Adrenal gland (tissue), 12 donors: ENCODE data around the gene ATP5F1B. TPM values are rescaled to one million over a fixed set of nuclear protein-coding genes. Genes with fewer than 3 reads are reported as not detected.
A peak's percentile ranks its signal among the peaks of the same experiment; 100 is the strongest.

Experiments
- DNase-seq, 7 donors: peaks; one replicate each; pipeline ENCODE4 v3.0.0-alpha.2; 2019 to 2020
- H3K27ac ChIP-seq, 5 donors: fragments of 200-600 bp; sonication (generic) in 4 of 5; 1 replicate in 3 of 5; 2 replicates in 2 of 5; pipeline versions ENCODE4 v1.5.1 to v1.8.0; 2016 to 2020; ENCODE audit warnings: mild to moderate bottlenecking in 1 of 5
- H3K27me3 ChIP-seq: fragments of 200-600 bp; 2 replicates; pipeline ENCODE4 v1.8.0; 2021
- H3K36me3 ChIP-seq, 2 donors: fragments of 200-600 bp; replicated peaks in 1 of 2; 1 replicate in 1 of 2; 2 replicates in 1 of 2; pipeline versions ENCODE4 v1.5.1 to v1.8.0; 2018 to 2022
- H3K4me1 ChIP-seq, 2 donors: fragments of 200-600 bp; replicated peaks in 1 of 2; 1 replicate in 1 of 2; 2 replicates in 1 of 2; pipeline versions ENCODE4 v1.5.1 to v1.8.0; 2018 to 2021
- H3K4me3 ChIP-seq, 4 donors: fragments of 200-600 bp; sonication (generic) in 3 of 4; one replicate each; pipeline ENCODE4 v1.5.1; 2016 to 2018
- H3K9me3 ChIP-seq, 3 donors: fragments of 200-600 bp; sonication (generic) in 1 of 3; replicated peaks in 1 of 3; 1 replicate in 2 of 3; 2 replicates in 1 of 3; pipeline versions ENCODE4 v1.5.1 to v1.8.0; 2016 to 2021
- CTCF ChIP-seq, 6 experiments: fragments of 450-650 bp in 4 of 6; fragments of 200-600 bp in 2 of 6; sonication (generic) in 1 of 6; IDR thresholded peaks; 1 replicate in 5 of 6; 2 replicates in 1 of 6; pipeline versions ENCODE4 v1.5.1 to v1.8.0; 2016 to 2021; ENCODE audit warnings: antibody characterized with exemption in 6 of 6, mild to moderate bottlenecking in 2 of 6, moderate library complexity in 1 of 6
- POLR2A ChIP-seq, 2 donors: fragments of 450-650 bp; IDR thresholded peaks; one replicate each; pipeline ENCODE4 v1.6.1; 2017; ENCODE audit warnings: antibody characterized with exemption in 2 of 2, mild to moderate bottlenecking in 2 of 2, moderate library complexity in 1 of 2
- WGBS, 4 donors: extraction: QIAGEN DNeasy Blood & Tissue Kit in 2 of 4; methylation state at CpG; one replicate each; pipeline versions ENCODE4 v1.1.5 to v1.1.7; 2013 to 2017; 5-methylcytosine and 5-hydroxymethylcytosine counted together
- intact Hi-C, 2 donors: fragments of 100-400 bp; cut with DNase I; formaldehyde crosslinking; loops; one replicate each; pipeline versions ENCODE4 v1.14.1 to v1.15.0; 2022 to 2023
- polyA plus RNA-seq, 3 donors: library from polyadenylated mRNA; stranded (reverse); fragments of 200-250 nt in 2 of 3; fragments of 350-450 nt in 1 of 3; fragmentation: Illumina TruSeq in 1 of 3; extraction: RNeasy Lipid Tissue Mini Kit (QIAGEN cat#74804) in 1 of 3; gene quantifications; one replicate each; pipeline ENCODE4 v1.2.3, GENCODE V29; 2013 to 2014
- total RNA-seq, 9 donors: library from RNA; depleted of rRNA in 4 of 9; stranded (reverse); fragments of >200 nt in 4 of 9; fragments of 120-200 nt in 1 of 9; fragmentation: NEBNext Ultra II Directional in 1 of 9; extraction: Animal tissue kit (Norgen Biotek cat#: 25700) in 1 of 9; gene quantifications; one replicate each; pipeline versions ENCODE4 v1.1.0 to v1.2.4, GENCODE V29; 2013 to 2023
- donor health status: healthy with polysubstance abuse.
- donor health status: Bipolar disorder and iron deficiency.
- donor health status: DM: yes; HTN: yes; CAD: no.
- donor health status: DM: no; HTN: no; CAD: no.
- donor health status: DM: no; HTN: no; CAD: no.
- donor health status: DM: yes; HTN: yes; CAD: no.

ATP5F1B gene
- total and polyA plus RNA-seq, 12 donors = 306 to 1,296 (median 754) TPM

GRCh38 chr12:56634242-56634836 lies 11.4 kb downstream of the ATP5F1B start:
- Histone ChIP-seq H3K27ac (peak overlapping the region in 4 of 5 donors; percentile 85 to 96 (median 94)), H3K36me3 (peaks cover 0 to 22% of the 10 kb centered on the region in 2 donors), H3K27me3 (no peaks in the 10 kb centered on the region), H3K4me1 (peaks cover 38 to 54% of the 10 kb centered on the region in 2 donors), H3K9me3 (no peaks in the 10 kb centered on the region), H3K4me3 (peak overlapping the region; percentile 26 to 84 (median 70))
- 1 to 2% (median 2%) methylated on average over 17 to 27 of the region's 27 CpGs for WGBS, 4 donors
- intact Hi-C loops = loop anchor here (5.0 to 10.0 kb wide), 3 partner anchors 37 to 120 kb away; partner anchors contain the start of gene PTGES3 (in 1 of the 2)
- TF ChIP-seq CTCF (IDR thresholded peaks at IDR 0.05) (no peak), POLR2A (IDR thresholded peaks at IDR 0.05) (no peak)
- peak in 6 of 7 donors; percentile 46 to 63 (median 51) for DNase-seq

- peaks cover 0 to 16% of the 10 kb centered on the region in 2 donors for H3K36me3 ChIP-seq
- no peaks in the 10 kb centered on the region for H3K27me3 ChIP-seq
- H3K9me3 ChIP-seq = no peaks in the 10 kb centered on the region
- no peak for TF ChIP-seq POLR2A (IDR thresholded peaks at IDR 0.05)
- TF ChIP-seq CTCF (IDR thresholded peaks at IDR 0.05) = no peak
- no peak for DNase-seq
- intact Hi-C loops = loop anchor here (5.0 to 10.0 kb wide), 3 partner anchors 36 to 119 kb away; partner anchors contain the start of gene PTGES3 (in 1 of the 2)
- H3K4me1 ChIP-seq = peaks cover 38 to 54% of the 10 kb centered on the region in 2 donors
- 36 to 47% (median 41%) methylated on average over 12 of the region's 12 CpGs for WGBS, 4 donors
- H3K27ac ChIP-seq = peak overlapping the region in 3 of 5 donors; percentile 85 to 96 (median 94)
- H3K4me3 ChIP-seq = peak overlapping the region in 2 of 4 donors; percentile 78 to 84
Measured at GRCh38 chr12:56633468-56634241, 12.1 kb downstream of the ATP5F1B start.

GRCh38 chr12:56632701-56633467 lies 12.9 kb downstream of the ATP5F1B start:
- Histone ChIP-seq H3K27ac (peak overlapping the region in 3 of 5 donors; percentile 17 to 94 (median 74)), H3K4me3 (peak overlapping the region in 1 of 4 donors; percentile 84), H3K9me3 (no peaks in the 10 kb centered on the region), H3K36me3 (peaks cover 0 to 8% of the 10 kb centered on the region in 2 donors), H3K4me1 (peaks cover 38 to 62% of the 10 kb centered on the region in 2 donors), H3K27me3 (no peaks in the 10 kb centered on the region)
- intact Hi-C loops = loop anchor here (5.0 to 10.0 kb wide), 3 partner anchors 36 to 118 kb away; partner anchors contain the start of gene PTGES3 (in 1 of the 2)
- 41 to 56% (median 52%) methylated on average over 4 of the region's 4 CpGs for WGBS, 4 donors
- DNase-seq = no peak
- TF ChIP-seq CTCF (IDR thresholded peaks at IDR 0.05) = no peak
- no peak for TF ChIP-seq POLR2A (IDR thresholded peaks at IDR 0.05)
